Endothelial cell of umbilical vein (primary cell): ENCODE measurements around the gene HSPA8. TPM values are rescaled to one million over a fixed set of nuclear protein-coding genes. Genes with fewer than 3 reads are reported as not detected.

ENCODE experiments used
- BruUV-seq: library from RNA; stranded (reverse); fragments of 400-500 nt; replicated peaks from 2 replicates; lab custom pipeline; 2021; lab: Mats Ljungman, UMichigan
- CTCF ChIA-PET: fragments of 300-600, 350-600 bp; sonication (Branson Sonifier 250); formaldehyde crosslinking; loops from one replicate; lab custom pipeline; 2021; ENCODE audit warnings: antibody characterized with exemption, inconsistent platforms; lab: Charles Lee
- POLR2A ChIA-PET: fragments of 300-600, 350-600 bp; sonication (Branson Sonifier 250); formaldehyde crosslinking; loops from one replicate; lab custom pipeline; 2021; ENCODE audit warnings: antibody characterized with exemption, inconsistent platforms; lab: Charles Lee
- DNase-seq: peaks from one replicate; pipeline ENCODE4 v3.0.0-alpha.2; 2011; ENCODE audit warnings: low read depth, low spot score
- FAIRE-seq: peaks from 2 replicates; lab custom pipeline; 2011; peaks lifted over from hg19 to GRCh38; lab: Jason Lieb, UNC
- H2AFZ ChIP-seq: 2 replicates; pipeline ENCODE4 v1.6.0; 2012; ENCODE audit warnings: low read depth, low read length, control low read depth, inconsistent platforms
- H3K27ac ChIP-seq: 2 replicates; pipeline ENCODE4 v1.5.1; 2011; ENCODE audit warnings: low read depth, mild to moderate bottlenecking, control low read depth, low read length, moderate library complexity; ENCODE audit not compliant: insufficient read depth
- H3K27me3 ChIP-seq, 2 experiments: 2 replicates each; pipeline versions ENCODE4 v1.6.0 to v1.6.1; 2011; ENCODE audit warnings: low read length in 2 of 2, mixed read lengths in 1 of 2; ENCODE audit not compliant: control insufficient read depth in 2 of 2, insufficient read depth in 2 of 2
- H3K36me3 ChIP-seq, 2 experiments: 2 replicates in 1 of 2; 3 replicates in 1 of 2; pipeline ENCODE4 v1.5.1; 2011; ENCODE audit warnings: low read length in 2 of 2, mild to moderate bottlenecking in 1 of 2, moderate library complexity in 1 of 2; ENCODE audit not compliant: control insufficient read depth in 2 of 2, insufficient read depth in 2 of 2; ENCODE audit errors: extremely low read depth in 1 of 2
- H3K4me1 ChIP-seq: 3 replicates; pipeline ENCODE4 v1.5.1; 2011; ENCODE audit warnings: mild to moderate bottlenecking, low read length; ENCODE audit not compliant: control insufficient read depth, insufficient read depth; ENCODE audit errors: extremely low read depth
- H3K4me2 ChIP-seq: 2 replicates; pipeline ENCODE4 v1.6.1; 2011; ENCODE audit warnings: low read length, control low read depth, mixed read lengths; ENCODE audit not compliant: insufficient read depth
- H3K4me3 ChIP-seq, 3 experiments: fragments of 200-600 bp in 1 of 3; sonication (generic), shearing (Covaris generic) in 1 of 3; replicated peaks in 1 of 3; 2 replicates each; pipeline ENCODE4 v1.5.1; 2011 to 2016; ENCODE audit warnings: control low read depth in 3 of 3, low read length in 3 of 3, mild to moderate bottlenecking in 2 of 3, inconsistent platforms in 1 of 3, low read depth in 1 of 3, moderate library complexity in 1 of 3; ENCODE audit not compliant: insufficient read depth in 1 of 3
- H3K79me2 ChIP-seq: 2 replicates; pipeline ENCODE4 v1.6.0; 2012; ENCODE audit warnings: low read length, inconsistent platforms; ENCODE audit not compliant: control insufficient read depth, insufficient read depth
- H3K9ac ChIP-seq: replicated peaks from 2 replicates; pipeline ENCODE3; 2011; ENCODE audit warnings: low read length, control low read depth; ENCODE audit not compliant: insufficient read depth; ENCODE audit errors: extremely low read depth
- H3K9me1 ChIP-seq: replicated peaks from 3 replicates; pipeline ENCODE4 v1.6.0; 2011; ENCODE audit warnings: mild to moderate bottlenecking, low read length; ENCODE audit not compliant: control insufficient read depth, insufficient read depth; ENCODE audit errors: extremely low read depth
- H3K9me3 ChIP-seq: replicated peaks from 2 replicates; pipeline ENCODE4 v1.5.1; 2012; ENCODE audit warnings: low read length, inconsistent platforms; ENCODE audit not compliant: control insufficient read depth, insufficient read depth
- H4K20me1 ChIP-seq: replicated peaks from 2 replicates; pipeline ENCODE3; 2011; ENCODE audit warnings: mild to moderate bottlenecking, low read length; ENCODE audit not compliant: control insufficient read depth, insufficient read depth; ENCODE audit errors: extremely low read depth
- EZH2 ChIP-seq: IDR thresholded peaks from 2 replicates; pipeline ENCODE4 v1.6.1; 2012; ENCODE audit warnings: borderline replicate concordance, low read depth, mild to moderate bottlenecking, moderate library complexity, low read length, inconsistent platforms; ENCODE audit not compliant: severe bottlenecking
- FOS ChIP-seq: IDR thresholded peaks from 2 replicates; pipeline ENCODE4 v1.6.1; 2011; ENCODE audit warnings: mild to moderate bottlenecking, low read length, moderate library complexity, borderline replicate concordance; ENCODE audit not compliant: insufficient read depth
- GATA2 ChIP-seq: IDR thresholded peaks from 2 replicates; pipeline ENCODE4 v1.7.0; 2011; ENCODE audit warnings: low read depth, mild to moderate bottlenecking, moderate library complexity, mixed read lengths, low read length; ENCODE audit not compliant: insufficient read length, insufficient read depth
- JUN ChIP-seq: IDR thresholded peaks from 2 replicates; pipeline ENCODE4 v1.6.1; 2011; ENCODE audit warnings: borderline replicate concordance, low read depth; ENCODE audit not compliant: insufficient read length, insufficient read depth
- POLR2A ChIP-seq: IDR thresholded peaks from 2 replicates; pipeline ENCODE4 v1.6.1; 2012; ENCODE audit warnings: low read depth, mild to moderate bottlenecking, control low read depth, low read length
- POLR2AphosphoS5 ChIP-seq: IDR thresholded peaks from 2 replicates; pipeline ENCODE4 v1.6.1; 2012; ENCODE audit warnings: low read depth, mild to moderate bottlenecking, control low read depth, low read length, moderate library complexity; ENCODE audit not compliant: insufficient read depth
- dilution Hi-C: fragments of 300-500 bp; cut with MboI; formaldehyde crosslinking; loops from one replicate; pipeline ENCODE4 v1.15.0; 2019; ENCODE audit warnings: low sequenced_read_pairs; ENCODE audit not compliant: extremely low pct_ligation_motif_present
- intact Hi-C: fragments of 100-400 bp; cut with micrococcal nuclease; formaldehyde crosslinking; loops from one replicate; pipeline ENCODE4 v1.10.0; 2022
- polyA plus RNA-seq, 4 experiments: library from polyadenylated mRNA; depleted of rRNA in 3 of 4; stranded (reverse) in 3 of 4; unstranded in 1 of 4; fragments of >200 nt; gene quantifications; 2 replicates each; pipeline versions ENCODE4 v1.2.1 to v1.2.3, GENCODE V29; 2011 to 2012; ENCODE audit warnings: missing spikeins in 1 of 4
- total RNA-seq: library from RNA; stranded (reverse); gene quantifications from 2 replicates; pipeline ENCODE4 v1.2.3, GENCODE V29; 2021
- TF ChIP-seq, protein P1 (sequence below), 2 donors: IDR thresholded peaks; 1 replicate in 1 of 2; 2 replicates in 1 of 2; pipeline ENCODE4 v1.5.1; 2011; ENCODE audit warnings: low read length in 2 of 2, mild to moderate bottlenecking in 2 of 2, moderate library complexity in 2 of 2, control low read depth in 1 of 2, inconsistent platforms in 1 of 2, low read depth in 1 of 2; ENCODE audit not compliant: insufficient read depth in 1 of 2; ENCODE audit errors: extremely low read depth in 1 of 2
- TF ChIP-seq, protein P2 (sequence below): IDR thresholded peaks from 2 replicates; pipeline ENCODE4 v1.6.1; 2011; ENCODE audit not compliant: insufficient read depth, insufficient read length

Gene HSPA8
- total and polyA plus RNA-seq, 2 donors (not counting 3 experiments of a cell fraction or from before 2014, with no cell fraction given): 1,383 to 1,728 TPM

DNA sequence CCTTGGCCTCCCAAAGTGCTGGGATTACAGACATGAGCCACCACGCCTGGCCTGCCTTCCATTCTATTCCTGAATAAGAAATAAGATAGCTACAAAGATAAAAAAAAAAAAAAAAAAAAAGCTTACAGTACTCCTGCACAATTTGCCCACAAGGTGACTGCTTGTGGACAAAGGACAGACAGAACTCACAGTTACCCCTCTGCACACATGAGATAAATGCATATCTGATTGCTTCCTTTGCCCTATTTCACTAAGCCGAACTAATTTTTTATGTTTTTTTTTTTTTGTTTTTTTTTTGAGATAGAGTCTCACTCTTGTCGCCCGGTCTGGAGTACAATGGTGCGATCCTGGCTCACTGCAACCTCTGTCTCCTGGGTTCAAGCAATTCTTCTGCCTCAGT is 23.6 kb upstream of the HSPA8 start:
- H3K27ac ChIP-seq: no peak overlapping the region
- no peak for TF ChIP-seq GATA2
- no peak for TF ChIP-seq EZH2
- no peak for TF ChIP-seq POLR2A
- no peak for TF ChIP-seq POLR2AphosphoS5
- TF ChIP-seq, protein P1, sequence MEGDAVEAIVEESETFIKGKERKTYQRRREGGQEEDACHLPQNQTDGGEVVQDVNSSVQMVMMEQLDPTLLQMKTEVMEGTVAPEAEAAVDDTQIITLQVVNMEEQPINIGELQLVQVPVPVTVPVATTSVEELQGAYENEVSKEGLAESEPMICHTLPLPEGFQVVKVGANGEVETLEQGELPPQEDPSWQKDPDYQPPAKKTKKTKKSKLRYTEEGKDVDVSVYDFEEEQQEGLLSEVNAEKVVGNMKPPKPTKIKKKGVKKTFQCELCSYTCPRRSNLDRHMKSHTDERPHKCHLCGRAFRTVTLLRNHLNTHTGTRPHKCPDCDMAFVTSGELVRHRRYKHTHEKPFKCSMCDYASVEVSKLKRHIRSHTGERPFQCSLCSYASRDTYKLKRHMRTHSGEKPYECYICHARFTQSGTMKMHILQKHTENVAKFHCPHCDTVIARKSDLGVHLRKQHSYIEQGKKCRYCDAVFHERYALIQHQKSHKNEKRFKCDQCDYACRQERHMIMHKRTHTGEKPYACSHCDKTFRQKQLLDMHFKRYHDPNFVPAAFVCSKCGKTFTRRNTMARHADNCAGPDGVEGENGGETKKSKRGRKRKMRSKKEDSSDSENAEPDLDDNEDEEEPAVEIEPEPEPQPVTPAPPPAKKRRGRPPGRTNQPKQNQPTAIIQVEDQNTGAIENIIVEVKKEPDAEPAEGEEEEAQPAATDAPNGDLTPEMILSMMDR (IDR thresholded peaks at IDR 0.05; ENCODE audit: extremely low read depth in 1 of 2, insufficient read depth in 1 of 2, low read depth in 1 of 2, low read length in 2 of 2): no peak
- intact Hi-C loops: no loop called here
- dilution Hi-C loops: no loop called here
- no peak overlapping the region for H2AFZ ChIP-seq
- H3K9ac ChIP-seq: no peak overlapping the region
- H3K4me1 ChIP-seq: peaks cover 15% of the 10 kb centered on the region
- BruUV-seq: no TSS peak
- ChIA-PET CTCF (interaction anchor here (0.7 to 4.9 kb wide), 4 partner anchors 18 to 219 kb away, joined by 3 to 32 read pairs (median 4); no protein-coding TSS in a partner anchor), POLR2A (no interaction called here)
- H3K4me2 ChIP-seq: no peak overlapping the region
- H3K4me3 ChIP-seq: no peak overlapping the region
- DNase-seq (no peak), FAIRE-seq (no peak)
- H3K9me1 ChIP-seq: no peaks in the 10 kb centered on the region
- no peaks in the 10 kb centered on the region for H3K27me3 ChIP-seq
- H4K20me1 ChIP-seq: no peaks in the 10 kb centered on the region
- H3K36me3 ChIP-seq: no peaks in the 10 kb centered on the region
- no peaks in the 10 kb centered on the region for H3K79me2 ChIP-seq
- H3K9me3 ChIP-seq: no peaks in the 10 kb centered on the region

DNA sequence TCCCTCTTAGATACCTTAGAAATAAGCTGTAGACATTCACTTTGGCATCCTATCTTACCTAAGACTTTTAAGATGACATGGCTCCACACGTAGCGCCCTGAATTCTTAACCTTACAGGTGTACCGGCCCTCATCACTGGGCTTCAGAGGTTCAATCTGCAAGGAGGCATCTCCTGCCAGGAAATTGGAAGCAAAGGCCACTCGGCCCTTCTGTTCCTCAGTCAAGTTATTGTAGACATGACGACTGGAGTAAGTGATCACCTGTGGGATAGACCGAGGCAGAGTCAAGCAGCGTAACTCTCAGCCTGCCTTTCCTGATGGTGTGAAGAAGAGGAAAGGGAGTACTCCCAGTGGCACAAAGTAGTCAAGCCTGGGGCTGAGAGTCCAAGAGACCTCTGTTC is 22.5 kb upstream of the HSPA8 start:
- H3K9ac ChIP-seq: no peak overlapping the region
- no peaks in the 10 kb centered on the region for H3K27me3 ChIP-seq
- TF ChIP-seq FOS (no peak), POLR2A (no peak), EZH2 (no peak), JUN (no peak)
- TF ChIP-seq, protein P2, sequence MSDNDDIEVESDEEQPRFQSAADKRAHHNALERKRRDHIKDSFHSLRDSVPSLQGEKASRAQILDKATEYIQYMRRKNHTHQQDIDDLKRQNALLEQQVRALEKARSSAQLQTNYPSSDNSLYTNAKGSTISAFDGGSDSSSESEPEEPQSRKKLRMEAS: no peak
- TF ChIP-seq, protein P1 (IDR thresholded peaks at IDR 0.05; ENCODE audit: extremely low read depth in 1 of 2, insufficient read depth in 1 of 2, low read depth in 1 of 2, low read length in 2 of 2): no peak
- H3K4me2 ChIP-seq: no peak overlapping the region
- no peak for FAIRE-seq
- peaks cover 15% of the 10 kb centered on the region for H3K4me1 ChIP-seq
- CTCF ChIA-PET: interaction anchor here (4.9 kb wide), 1 partner anchor 19 kb away, joined by 32 read pairs; no protein-coding TSS in a partner anchor
- H3K9me3 ChIP-seq: no peaks in the 10 kb centered on the region
- no peaks in the 10 kb centered on the region for H3K36me3 ChIP-seq
- POLR2A ChIA-PET: no interaction called here
- intact Hi-C loops: no loop called here
- no peaks in the 10 kb centered on the region for H3K79me2 ChIP-seq
- DNase-seq: no peak
- no peaks in the 10 kb centered on the region for H4K20me1 ChIP-seq
- H3K4me3 ChIP-seq: no peak overlapping the region
- no peak overlapping the region for H2AFZ ChIP-seq
- H3K27ac ChIP-seq: peak overlapping the region; percentile 74
- dilution Hi-C loops: no loop called here
- no TSS peak for BruUV-seq
- no peaks in the 10 kb centered on the region for H3K9me1 ChIP-seq
